ENCODE data around the gene GEMIN2. TPM values are rescaled to one million over a fixed set of nuclear protein-coding genes. Genes with fewer than 3 reads are reported as not detected.

Gene GEMIN2
- total RNA-seq, 4 donors from 2014 or later: 14.8 to 25.7 (median 23.6) TPM

GRCh38 chr14:39185256-39186049 lies 71.3 kb downstream of the GEMIN2 start:
- TF ChIP-seq CTCF (IDR thresholded peaks at IDR 0.05) (no peak), POLR2A (IDR thresholded peaks at IDR 0.05) (no peak)
- DNase-seq (ENCODE audit: low spot score in 2 of 2): no peak
- H3K4me3 ChIP-seq (ENCODE audit: low read depth, poor library complexity, severe bottlenecking): no peak overlapping the region
- intact Hi-C loops (cut with DNase I; ENCODE audit: low total_unique reads): no loop called here
- WGBS, 2 donors: 90 to 93% methylated on average over 5 of the region's 5 CpGs

Other genes starting within 250 kb of the GEMIN2 start
- 10 to 100 TPM; 24.4 to 64.4 (median 41.3) TPM for gene SEC23A, start 11.1 kb upstream of the GEMIN2 start, total RNA-seq
- gene TRAPPC6B, start 56.0 kb downstream of the GEMIN2 start, total RNA-seq: 10 to 100 TPM; 18.1 to 32.8 (median 24.2) TPM
- gene PNN, start 60.9 kb downstream of the GEMIN2 start, total RNA-seq: 10 to 100 TPM; 15.3 to 31.3 (median 25.8) TPM
- gene MIA2, start 119.6 kb downstream of the GEMIN2 start, total RNA-seq: 10 to 100 TPM; 14.0 to 19.5 (median 15.8) TPM

Measured in lower leg skin (tissue), 4 donors.